ENCODE data around the gene SRD5A1.
A peak's percentile ranks its signal among the peaks of the same experiment; 100 is the strongest.

SRD5A1 gene

DNA sequence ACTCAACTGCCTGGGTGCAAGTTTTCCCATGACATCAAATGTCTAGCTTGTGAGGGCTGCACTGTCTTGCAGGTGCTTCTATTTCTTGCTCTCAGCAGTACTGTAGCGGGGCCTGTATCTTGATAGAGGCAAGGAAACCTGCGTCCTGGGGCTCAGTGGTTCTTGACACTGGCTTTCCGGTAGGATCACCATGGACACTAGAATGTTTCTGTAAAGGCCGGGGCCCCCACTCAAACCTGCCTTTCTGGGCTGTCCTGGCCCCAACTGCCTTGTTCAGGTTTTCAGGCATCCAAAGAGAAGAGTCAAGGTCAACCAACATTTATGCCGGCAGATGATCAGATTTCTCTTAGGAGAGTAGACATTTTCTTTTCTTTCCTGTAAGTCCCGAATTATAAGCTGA, 53.3 kb downstream of the SRD5A1 start:
- Histone ChIP-seq H3K36me3 (replicated peaks) (no peaks in the 10 kb centered on the region), H3K27me3 (replicated peaks) (no peaks in the 10 kb centered on the region), H3K4me3 (ENCODE audit: low read depth, low read length) (no peak overlapping the region), H3K27ac (no peak overlapping the region)
- TF ChIP-seq, protein P1, sequence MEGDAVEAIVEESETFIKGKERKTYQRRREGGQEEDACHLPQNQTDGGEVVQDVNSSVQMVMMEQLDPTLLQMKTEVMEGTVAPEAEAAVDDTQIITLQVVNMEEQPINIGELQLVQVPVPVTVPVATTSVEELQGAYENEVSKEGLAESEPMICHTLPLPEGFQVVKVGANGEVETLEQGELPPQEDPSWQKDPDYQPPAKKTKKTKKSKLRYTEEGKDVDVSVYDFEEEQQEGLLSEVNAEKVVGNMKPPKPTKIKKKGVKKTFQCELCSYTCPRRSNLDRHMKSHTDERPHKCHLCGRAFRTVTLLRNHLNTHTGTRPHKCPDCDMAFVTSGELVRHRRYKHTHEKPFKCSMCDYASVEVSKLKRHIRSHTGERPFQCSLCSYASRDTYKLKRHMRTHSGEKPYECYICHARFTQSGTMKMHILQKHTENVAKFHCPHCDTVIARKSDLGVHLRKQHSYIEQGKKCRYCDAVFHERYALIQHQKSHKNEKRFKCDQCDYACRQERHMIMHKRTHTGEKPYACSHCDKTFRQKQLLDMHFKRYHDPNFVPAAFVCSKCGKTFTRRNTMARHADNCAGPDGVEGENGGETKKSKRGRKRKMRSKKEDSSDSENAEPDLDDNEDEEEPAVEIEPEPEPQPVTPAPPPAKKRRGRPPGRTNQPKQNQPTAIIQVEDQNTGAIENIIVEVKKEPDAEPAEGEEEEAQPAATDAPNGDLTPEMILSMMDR (IDR thresholded peaks at IDR 0.05; ENCODE audit: low read depth, low read length, missing control alignments), result no peak
- in situ Hi-C loops (cut with HindIII; ENCODE audit: low pct_ligation_motif_present, low sequenced_read_pairs), result no loop called here
- DNase-seq, result no peak

DNA sequence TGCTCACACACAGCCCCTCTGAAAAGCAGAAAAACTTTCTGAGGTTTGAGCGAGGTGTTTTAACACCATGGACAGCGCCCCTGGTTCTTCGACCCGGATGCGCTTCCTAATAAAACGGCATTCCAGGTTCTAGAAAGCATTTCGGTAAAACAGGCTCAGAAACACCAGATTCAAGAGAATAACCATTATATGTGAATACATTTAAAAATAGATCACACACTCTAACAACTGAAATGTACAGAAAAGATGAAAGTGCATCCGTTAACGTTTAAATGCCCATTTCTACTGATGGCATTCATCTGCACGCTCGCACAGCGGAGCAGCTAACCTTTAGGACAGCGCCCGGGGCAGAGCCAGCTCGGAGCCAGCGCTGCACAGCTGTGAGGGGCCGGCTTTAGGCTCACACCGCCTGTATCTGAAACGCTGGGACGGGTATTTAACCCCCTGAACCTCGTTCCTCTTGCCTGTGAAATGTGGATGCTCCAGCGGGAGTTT, 53.7 kb downstream of the SRD5A1 start:
- DNase-seq, result peak; percentile 35
- no peak overlapping the region for H3K27ac ChIP-seq
- no peaks in the 10 kb centered on the region for H3K27me3 ChIP-seq (replicated peaks)
- H3K4me3 ChIP-seq (ENCODE audit: low read depth, low read length), result peak overlapping the region; percentile 42
- TF ChIP-seq, protein P1 (IDR thresholded peaks at IDR 0.05; ENCODE audit: low read depth, low read length, missing control alignments), result no peak
- in situ Hi-C loops (cut with HindIII; ENCODE audit: low pct_ligation_motif_present, low sequenced_read_pairs), result no loop called here
- no peaks in the 10 kb centered on the region for H3K36me3 ChIP-seq (replicated peaks)

GRCh38 chr5:6687505-6687904, 54.3 kb downstream of the SRD5A1 start:
- no peak for DNase-seq
- in situ Hi-C loops (cut with HindIII; ENCODE audit: low pct_ligation_motif_present, low sequenced_read_pairs), result no loop called here
- H3K36me3 ChIP-seq (replicated peaks), result no peaks in the 10 kb centered on the region
- TF ChIP-seq, protein P1 (IDR thresholded peaks at IDR 0.05; ENCODE audit: low read depth, low read length, missing control alignments), result no peak
- H3K27ac ChIP-seq, result no peak overlapping the region
- H3K27me3 ChIP-seq (replicated peaks), result no peaks in the 10 kb centered on the region
- no peak overlapping the region for H3K4me3 ChIP-seq (ENCODE audit: low read depth, low read length)

GRCh38 chr5:6692906-6693305, 59.7 kb downstream of the SRD5A1 start:
- in situ Hi-C loops (cut with HindIII; ENCODE audit: low pct_ligation_motif_present, low sequenced_read_pairs), result no loop called here
- TF ChIP-seq, protein P1 (IDR thresholded peaks at IDR 0.05; ENCODE audit: low read depth, low read length, missing control alignments), result no peak
- H3K27me3 ChIP-seq (replicated peaks), result no peaks in the 10 kb centered on the region
- no peak overlapping the region for H3K4me3 ChIP-seq (ENCODE audit: low read depth, low read length)
- no peak for DNase-seq
- no peaks in the 10 kb centered on the region for H3K36me3 ChIP-seq (replicated peaks)
- H3K27ac ChIP-seq, result no peak overlapping the region

DNA sequence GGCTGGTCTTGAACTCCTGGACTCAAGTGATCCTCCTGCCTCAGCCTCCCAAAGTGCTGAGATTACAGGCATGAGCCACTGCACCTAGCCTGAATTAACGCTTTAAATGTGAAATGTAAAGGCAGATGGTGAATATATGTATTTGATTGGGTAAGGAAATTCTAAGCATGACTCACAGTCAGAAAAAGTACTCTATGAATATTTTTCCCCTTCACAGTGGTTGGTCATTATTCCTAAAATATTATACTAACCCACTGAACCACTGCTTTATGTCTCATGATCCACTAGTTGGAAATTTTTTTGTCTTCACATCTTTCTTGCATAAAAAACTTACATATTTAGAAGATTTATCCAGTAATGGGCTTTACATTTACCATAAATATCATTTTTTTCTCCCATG, 65.5 kb downstream of the SRD5A1 start:
- H3K27ac ChIP-seq, result no peak overlapping the region
- in situ Hi-C loops (cut with HindIII; ENCODE audit: low pct_ligation_motif_present, low sequenced_read_pairs), result no loop called here
- no peak for DNase-seq
- no peaks in the 10 kb centered on the region for H3K27me3 ChIP-seq (replicated peaks)
- H3K36me3 ChIP-seq (replicated peaks), result no peaks in the 10 kb centered on the region
- H3K4me3 ChIP-seq (ENCODE audit: low read depth, low read length), result no peak overlapping the region
- TF ChIP-seq, protein P1 (IDR thresholded peaks at IDR 0.05; ENCODE audit: low read depth, low read length, missing control alignments), result no peak

DNA sequence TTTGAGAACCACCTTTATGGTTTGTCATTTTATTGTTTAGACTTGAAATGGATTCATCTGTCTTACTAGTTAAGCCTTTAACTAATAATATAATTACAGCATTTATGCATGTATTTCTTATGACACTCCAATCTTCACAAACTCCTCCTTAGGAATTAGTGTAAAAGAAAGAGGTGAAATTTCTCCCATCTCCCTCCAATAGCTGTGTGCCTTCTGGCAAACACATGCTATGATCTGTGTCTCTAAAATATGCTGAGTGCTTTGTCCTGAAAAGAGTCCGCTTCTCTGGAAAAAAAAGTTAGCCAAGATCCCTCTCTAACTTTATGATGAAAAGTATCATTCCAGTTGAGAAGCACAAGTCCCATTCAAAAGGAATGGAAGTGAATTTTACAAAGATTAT, 66.1 kb downstream of the SRD5A1 start:
- no peaks in the 10 kb centered on the region for H3K27me3 ChIP-seq (replicated peaks)
- in situ Hi-C loops (cut with HindIII; ENCODE audit: low pct_ligation_motif_present, low sequenced_read_pairs), result no loop called here
- no peak for DNase-seq
- no peaks in the 10 kb centered on the region for H3K36me3 ChIP-seq (replicated peaks)
- H3K4me3 ChIP-seq (ENCODE audit: low read depth, low read length), result no peak overlapping the region
- TF ChIP-seq, protein P1 (IDR thresholded peaks at IDR 0.05; ENCODE audit: low read depth, low read length, missing control alignments), result no peak
- no peak overlapping the region for H3K27ac ChIP-seq
